Measurements from ENCODE around the gene SLC8A1. TPM values are rescaled to one million over a fixed set of nuclear protein-coding genes. Genes with fewer than 3 reads are reported as not detected.
"Not testable (repeated sequence)": the region's sequence is repeated elsewhere in the genome, so short reads cannot be mapped to it uniquely, and the experiment has no call there.

SLC8A1 gene
- total RNA-seq, 1 donor from 2014 or later, result 34.8 TPM

GRCh38 chr2:40085786-40086185 lies 366.1 kb downstream of the SLC8A1 start:
- H3K4me1 ChIP-seq (ENCODE audit: insufficient read depth, low read length), result no peaks in the 10 kb centered on the region
- DNase-seq (ENCODE audit: low read depth) (no peak), FAIRE-seq (no peak)
- no peaks in the 10 kb centered on the region for H3K9me3 ChIP-seq (ENCODE audit: insufficient read depth, low read depth, low read length)
- Mint-ChIP-seq H3K36me3 (ENCODE audit: low read depth, unreplicated experiment) (no peaks in the 10 kb centered on the region), H3K4me1 (ENCODE audit: low read depth, unreplicated experiment) (peaks cover 6% of the 10 kb centered on the region), H3K27me3 (ENCODE audit: low read depth, unreplicated experiment) (no peaks in the 10 kb centered on the region), H3K27ac (ENCODE audit: unreplicated experiment) (no peak overlapping the region), H3K9me3 (ENCODE audit: unreplicated experiment) (peaks cover 3% of the 10 kb centered on the region), H3K4me3 (ENCODE audit: unreplicated experiment) (no peak overlapping the region)
- no peak overlapping the region for H3K4me3 ChIP-seq (ENCODE audit: insufficient read depth, low read depth, low read length)
- H3K9ac ChIP-seq (ENCODE audit: low read length), result no peak overlapping the region
- H3K27me3 ChIP-seq (ENCODE audit: insufficient read depth, low read length), result no peaks in the 10 kb centered on the region
- TF ChIP-seq EZH2 (IDR thresholded peaks at IDR 0.05; ENCODE audit: insufficient read depth, low read length), result no peak
- TF ChIP-seq, protein P1, sequence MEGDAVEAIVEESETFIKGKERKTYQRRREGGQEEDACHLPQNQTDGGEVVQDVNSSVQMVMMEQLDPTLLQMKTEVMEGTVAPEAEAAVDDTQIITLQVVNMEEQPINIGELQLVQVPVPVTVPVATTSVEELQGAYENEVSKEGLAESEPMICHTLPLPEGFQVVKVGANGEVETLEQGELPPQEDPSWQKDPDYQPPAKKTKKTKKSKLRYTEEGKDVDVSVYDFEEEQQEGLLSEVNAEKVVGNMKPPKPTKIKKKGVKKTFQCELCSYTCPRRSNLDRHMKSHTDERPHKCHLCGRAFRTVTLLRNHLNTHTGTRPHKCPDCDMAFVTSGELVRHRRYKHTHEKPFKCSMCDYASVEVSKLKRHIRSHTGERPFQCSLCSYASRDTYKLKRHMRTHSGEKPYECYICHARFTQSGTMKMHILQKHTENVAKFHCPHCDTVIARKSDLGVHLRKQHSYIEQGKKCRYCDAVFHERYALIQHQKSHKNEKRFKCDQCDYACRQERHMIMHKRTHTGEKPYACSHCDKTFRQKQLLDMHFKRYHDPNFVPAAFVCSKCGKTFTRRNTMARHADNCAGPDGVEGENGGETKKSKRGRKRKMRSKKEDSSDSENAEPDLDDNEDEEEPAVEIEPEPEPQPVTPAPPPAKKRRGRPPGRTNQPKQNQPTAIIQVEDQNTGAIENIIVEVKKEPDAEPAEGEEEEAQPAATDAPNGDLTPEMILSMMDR (IDR thresholded peaks at IDR 0.05; ENCODE audit: insufficient read depth, low read depth, low read length), result no peak
- H3K36me3 ChIP-seq (ENCODE audit: insufficient read depth, low read length), result no peaks in the 10 kb centered on the region
- H2AFZ ChIP-seq (ENCODE audit: low read depth, low read length), result no peak overlapping the region
- H3K27ac ChIP-seq (ENCODE audit: low read depth, low read length), result no peak overlapping the region
- no peaks in the 10 kb centered on the region for H3K79me2 ChIP-seq (ENCODE audit: insufficient read depth, low read length)
- H3K4me2 ChIP-seq (ENCODE audit: low read length), result no peak overlapping the region
- H4K20me1 ChIP-seq (ENCODE audit: insufficient read depth, low read length), result no peaks in the 10 kb centered on the region

DNA sequence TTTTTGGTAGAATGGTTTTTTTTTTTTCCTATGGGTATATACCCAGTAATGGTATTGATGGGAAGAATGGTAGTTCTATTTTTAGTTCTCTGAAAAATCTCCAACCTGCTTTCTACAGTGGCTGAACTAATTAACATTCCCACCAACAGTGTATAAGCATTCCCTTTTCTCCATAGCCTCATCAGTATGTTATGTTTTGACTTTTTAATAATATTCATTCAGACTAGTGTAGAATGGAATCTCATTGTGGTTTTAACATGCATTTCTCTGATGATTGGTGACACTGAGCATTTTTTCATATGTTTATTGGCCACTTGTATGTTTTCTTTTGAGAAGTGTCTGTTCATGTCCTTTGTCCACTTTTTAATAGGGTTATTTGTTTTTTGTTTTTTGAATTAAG lies 378.6 kb downstream of the SLC8A1 start:
- H3K36me3 Mint-ChIP-seq (ENCODE audit: low read depth, unreplicated experiment), result not testable (repeated sequence)

GRCh38 chr2:40072442-40073232 lies 379.3 kb downstream of the SLC8A1 start:
- Histone ChIP-seq H2AFZ (ENCODE audit: low read depth, low read length) (no peak overlapping the region), H4K20me1 (ENCODE audit: insufficient read depth, low read length) (no peaks in the 10 kb centered on the region), H3K27ac (ENCODE audit: low read depth, low read length) (no peak overlapping the region), H3K9ac (ENCODE audit: low read length) (no peak overlapping the region), H3K4me3 (ENCODE audit: insufficient read depth, low read depth, low read length) (no peak overlapping the region), H3K27me3 (ENCODE audit: insufficient read depth, low read length) (no peaks in the 10 kb centered on the region), H3K4me2 (ENCODE audit: low read length) (no peak overlapping the region), H3K9me3 (ENCODE audit: insufficient read depth, low read depth, low read length) (no peaks in the 10 kb centered on the region), H3K36me3 (ENCODE audit: insufficient read depth, low read length) (no peaks in the 10 kb centered on the region), H3K79me2 (ENCODE audit: insufficient read depth, low read length) (no peaks in the 10 kb centered on the region), H3K4me1 (ENCODE audit: insufficient read depth, low read length) (no peaks in the 10 kb centered on the region)
- FAIRE-seq, result no peak
- TF ChIP-seq, protein P1 (IDR thresholded peaks at IDR 0.05; ENCODE audit: insufficient read depth, low read depth, low read length), result no peak
- no peak for TF ChIP-seq EZH2 (IDR thresholded peaks at IDR 0.05; ENCODE audit: insufficient read depth, low read length)
- DNase-seq (ENCODE audit: low read depth), result no peak
- H3K4me1 Mint-ChIP-seq (ENCODE audit: low read depth, unreplicated experiment), result peaks cover 2% of the 10 kb centered on the region
- no peak overlapping the region for H3K4me3 Mint-ChIP-seq (ENCODE audit: unreplicated experiment)
- no peak overlapping the region for H3K27ac Mint-ChIP-seq (ENCODE audit: unreplicated experiment)
- no peaks in the 10 kb centered on the region for H3K27me3 Mint-ChIP-seq (ENCODE audit: low read depth, unreplicated experiment)
- H3K9me3 Mint-ChIP-seq (ENCODE audit: unreplicated experiment), result peaks cover 13% of the 10 kb centered on the region
- H3K36me3 Mint-ChIP-seq (ENCODE audit: low read depth, unreplicated experiment), result no peaks in the 10 kb centered on the region

More for the DNA sequence above, 378.6 kb downstream of the SLC8A1 start:
- not testable (repeated sequence) for H3K27me3 Mint-ChIP-seq (ENCODE audit: low read depth, unreplicated experiment); H3K36me3 ChIP-seq (ENCODE audit: insufficient read depth, low read length); H3K4me3 ChIP-seq (ENCODE audit: insufficient read depth, low read depth, low read length); H3K27ac ChIP-seq (ENCODE audit: low read depth, low read length); H2AFZ ChIP-seq (ENCODE audit: low read depth, low read length); H3K4me1 ChIP-seq (ENCODE audit: insufficient read depth, low read length); H3K9ac ChIP-seq (ENCODE audit: low read length); H3K9me3 ChIP-seq (ENCODE audit: insufficient read depth, low read depth, low read length); H3K4me1 Mint-ChIP-seq (ENCODE audit: low read depth, unreplicated experiment); H3K79me2 ChIP-seq (ENCODE audit: insufficient read depth, low read length); H3K4me2 ChIP-seq (ENCODE audit: low read length); FAIRE-seq; H3K27me3 ChIP-seq (ENCODE audit: insufficient read depth, low read length); H3K27ac Mint-ChIP-seq (ENCODE audit: unreplicated experiment); H3K4me3 Mint-ChIP-seq (ENCODE audit: unreplicated experiment); H4K20me1 ChIP-seq (ENCODE audit: insufficient read depth, low read length)
- peak; percentile 35 for DNase-seq (ENCODE audit: low read depth)
- H3K9me3 Mint-ChIP-seq (ENCODE audit: unreplicated experiment), result peaks cover 13% of the 10 kb centered on the region

Measured in astrocyte (in vitro differentiated cells and primary cell).